Islet precursor cell (in vitro differentiated cells): ENCODE data around the gene KDM7A.

Experiments
- DNase-seq: peaks from one replicate; pipeline ENCODE4 v3.0.0-alpha.2; 2018

The KDM7A gene

DNA sequence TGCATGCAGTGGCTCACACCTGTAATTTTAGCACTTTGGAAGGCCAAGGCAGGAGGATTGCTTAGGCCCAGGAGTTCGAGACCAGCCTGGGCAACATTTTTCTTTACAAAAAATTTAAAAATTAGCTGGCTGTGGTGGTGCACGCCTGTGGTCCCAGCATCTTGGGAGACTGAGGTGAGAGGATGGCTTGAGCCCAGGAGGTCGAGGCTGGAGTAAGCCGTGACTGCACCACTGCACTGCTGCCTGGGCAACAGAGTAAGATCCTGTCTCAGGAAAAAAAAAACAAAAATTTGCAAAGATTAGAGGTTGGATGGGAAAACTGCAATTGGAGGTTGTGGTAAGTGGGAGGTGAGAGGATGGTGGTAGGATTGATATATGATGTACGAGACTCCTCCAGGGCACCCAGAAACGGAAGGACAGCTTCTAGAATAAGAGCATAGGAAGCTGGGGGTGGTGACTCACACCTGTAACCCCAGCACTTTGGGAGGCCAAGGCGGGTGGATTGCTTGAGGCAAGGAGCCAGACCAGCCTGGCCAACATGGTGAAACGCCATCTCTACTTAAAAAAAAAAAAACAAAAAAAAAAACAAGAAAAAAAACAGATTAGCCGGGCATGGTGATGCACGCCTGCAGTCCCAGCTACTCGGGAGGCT lies 94.9 kb downstream of the KDM7A start:
- no peak for DNase-seq

GRCh38 chr7:140080919-140081318 lies 95.9 kb downstream of the KDM7A start:
- no peak for DNase-seq

DNA sequence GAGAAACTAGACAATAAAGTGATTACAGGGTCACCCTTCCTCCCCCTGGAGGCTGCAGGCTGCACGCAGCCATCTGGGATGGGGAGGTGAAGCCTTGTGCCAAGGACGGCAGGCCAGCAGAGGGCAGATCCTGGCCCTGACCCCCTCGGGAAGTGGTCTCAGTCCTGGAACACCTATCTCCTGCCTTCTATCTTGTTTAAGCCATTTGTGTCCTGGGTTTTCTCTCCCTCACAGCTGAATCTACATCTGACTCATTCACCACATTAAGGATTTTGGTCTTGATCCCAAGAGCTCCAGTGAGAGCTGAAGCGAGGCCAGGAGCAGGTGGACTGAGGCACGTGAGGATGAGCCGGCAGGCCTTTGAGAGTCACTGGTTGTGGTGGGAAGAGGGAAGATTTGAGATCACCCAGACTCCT lies 97.7 kb downstream of the KDM7A start:
- DNase-seq, result peak; percentile 82

DNA sequence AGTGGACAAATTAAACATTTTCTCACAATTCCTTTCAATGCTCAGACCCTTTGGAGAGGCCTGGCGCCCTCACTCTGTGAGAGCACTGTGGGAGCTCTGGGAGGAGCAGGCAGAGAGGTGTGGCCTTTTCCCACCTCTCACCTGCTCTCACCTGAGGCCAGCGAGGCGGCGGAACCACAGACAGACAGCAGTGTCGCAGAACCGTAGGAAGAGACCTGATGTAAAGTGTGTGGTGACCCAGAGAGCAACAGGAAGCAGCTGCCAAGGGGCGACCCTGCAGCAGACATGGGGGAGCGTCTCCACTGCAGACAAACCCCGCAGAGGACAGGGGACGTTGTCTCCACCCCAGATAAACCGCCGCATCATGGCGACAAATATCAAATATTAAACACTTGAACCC lies 98.4 kb downstream of the KDM7A start:
- no peak for DNase-seq

GRCh38 chr7:140074780-140075179 lies 102.0 kb downstream of the KDM7A start:
- DNase-seq, result no peak

DNA sequence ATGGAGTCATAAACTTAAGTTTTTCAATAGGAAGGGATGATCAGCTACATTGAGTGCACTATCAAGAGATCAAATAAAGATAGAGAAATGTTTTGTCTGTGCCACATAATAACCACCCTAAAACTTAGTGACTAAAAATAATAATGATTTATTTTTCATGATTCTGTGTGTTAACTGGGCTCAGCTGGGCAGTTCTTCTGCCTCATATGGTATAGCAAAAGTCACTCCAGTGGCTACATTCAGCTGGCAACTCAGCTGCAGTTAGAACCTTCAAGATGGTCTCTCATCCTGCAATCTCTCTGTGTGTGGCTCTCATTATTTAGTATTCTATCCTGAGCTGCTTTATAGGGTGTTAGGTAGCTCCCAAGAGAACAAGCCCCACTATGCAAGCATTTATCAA lies 106.2 kb downstream of the KDM7A start:
- DNase-seq, result no peak

DNA sequence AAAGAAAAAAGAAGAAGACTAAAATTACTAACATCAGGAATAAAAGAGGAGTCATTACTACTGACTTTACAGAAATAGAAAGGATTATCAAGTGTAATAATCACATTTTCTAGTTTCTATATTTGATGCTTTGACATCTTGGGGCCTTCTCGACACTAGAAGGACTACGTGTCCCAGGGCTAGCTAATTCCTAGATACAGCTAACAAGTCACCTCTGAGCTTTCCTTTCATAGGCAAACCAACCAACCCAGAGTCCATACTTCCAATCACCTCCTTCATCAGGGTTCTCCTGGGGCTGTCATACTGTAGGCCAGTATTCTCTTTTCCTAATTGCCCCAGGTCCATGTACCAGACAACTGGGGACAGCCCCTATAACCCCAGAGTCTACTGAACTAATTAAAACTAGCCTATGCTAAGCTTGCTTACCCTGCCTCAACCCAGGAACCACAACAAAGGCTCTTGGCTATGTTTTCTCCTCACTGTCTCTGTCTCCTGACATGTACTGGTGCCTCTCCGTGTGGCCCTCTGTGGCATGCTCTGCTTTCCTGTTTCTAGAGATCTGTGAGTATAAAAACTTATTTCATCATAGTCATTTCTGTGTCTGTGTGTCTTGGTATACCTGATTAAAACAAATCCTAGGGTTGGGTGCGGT lies 107.4 kb downstream of the KDM7A start:
- no peak for DNase-seq

DNA sequence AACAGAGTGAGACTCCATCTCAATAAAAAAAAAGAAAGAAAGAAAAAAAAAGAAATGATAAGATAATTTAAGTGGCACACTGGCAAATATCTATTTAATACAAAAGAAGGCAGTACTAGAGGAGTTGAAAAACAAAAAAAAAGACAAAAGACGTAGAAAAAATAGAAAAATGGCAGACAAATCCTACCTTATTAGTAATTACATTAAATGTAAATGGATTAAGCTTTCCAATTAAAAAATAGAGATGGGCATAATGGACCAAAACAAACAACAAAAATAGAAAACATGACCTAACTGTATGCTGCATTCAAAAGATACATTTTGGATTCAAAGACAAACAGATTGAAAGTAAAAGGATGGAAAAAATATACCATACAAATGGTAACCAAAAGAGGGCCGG lies 108.8 kb downstream of the KDM7A start:
- no peak for DNase-seq

GRCh38 chr7:140067052-140067451 lies 109.7 kb downstream of the KDM7A start:
- no peak for DNase-seq

DNA sequence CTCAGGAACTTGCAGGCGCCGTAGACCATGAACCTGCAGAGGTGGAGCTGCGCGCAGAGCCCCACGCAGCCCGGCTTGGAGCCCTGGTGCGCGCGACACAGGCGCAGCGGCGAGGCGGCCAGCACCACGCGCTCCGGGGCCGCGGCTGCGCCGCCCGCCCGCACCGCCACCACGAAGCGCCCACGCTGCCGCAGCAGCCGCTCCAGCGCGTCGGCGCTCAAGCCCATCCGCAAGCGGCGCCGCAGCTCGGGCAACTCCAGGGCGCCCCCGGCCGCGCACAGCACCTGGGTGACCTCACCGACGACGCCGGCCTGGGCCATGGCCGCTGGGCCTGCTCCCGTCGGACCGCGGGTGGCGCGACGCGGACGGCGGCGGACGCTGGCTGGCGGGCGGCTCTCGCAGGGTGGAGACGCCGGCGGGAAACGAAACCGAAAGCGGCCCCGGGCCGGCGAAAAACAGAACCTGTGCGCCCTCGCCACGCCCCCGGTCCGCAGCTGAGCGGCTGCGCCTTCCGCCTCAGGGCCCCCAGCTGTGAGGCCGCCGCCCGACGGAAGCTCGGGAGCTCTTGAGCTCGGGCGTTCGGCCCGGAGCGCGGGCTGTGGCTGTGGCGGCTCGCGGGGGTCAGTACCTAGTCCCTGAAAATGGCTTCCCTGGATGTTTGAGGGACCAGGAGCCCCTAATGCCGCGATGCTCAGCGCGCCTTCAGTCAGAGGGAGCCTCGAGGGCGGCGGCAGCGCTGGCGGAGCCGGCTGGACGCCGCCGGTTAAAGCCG lies 114.1 kb downstream of the KDM7A start, which contains the start of gene PARP12:
Gene PARP12, minus strand, starts transcription at position 424 of the 772 bp plus-strand sequence. Its CDS starts 104 bp downstream, at position 320.
- peak; percentile 80 for DNase-seq

- no peak for DNase-seq
Measured at GRCh38 chr7:140062118-140062527, 114.7 kb downstream of the KDM7A start.

DNA sequence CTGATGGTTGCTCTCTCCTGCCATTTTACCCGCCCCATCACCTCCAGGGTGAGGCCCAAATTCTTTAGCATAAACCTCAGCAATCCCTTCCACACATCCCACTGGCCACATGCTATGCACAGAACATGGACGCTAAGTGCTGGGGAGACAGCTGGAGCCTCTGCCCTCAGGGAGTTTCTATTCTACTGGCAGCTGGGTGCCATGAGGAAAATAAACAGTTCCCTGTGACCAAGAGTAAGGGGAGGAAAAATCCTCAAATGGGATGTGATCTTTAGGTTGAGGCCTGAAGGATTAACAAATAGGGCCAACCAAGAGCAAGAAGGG lies 115.2 kb downstream of the KDM7A start:
- DNase-seq, result no peak

DNA sequence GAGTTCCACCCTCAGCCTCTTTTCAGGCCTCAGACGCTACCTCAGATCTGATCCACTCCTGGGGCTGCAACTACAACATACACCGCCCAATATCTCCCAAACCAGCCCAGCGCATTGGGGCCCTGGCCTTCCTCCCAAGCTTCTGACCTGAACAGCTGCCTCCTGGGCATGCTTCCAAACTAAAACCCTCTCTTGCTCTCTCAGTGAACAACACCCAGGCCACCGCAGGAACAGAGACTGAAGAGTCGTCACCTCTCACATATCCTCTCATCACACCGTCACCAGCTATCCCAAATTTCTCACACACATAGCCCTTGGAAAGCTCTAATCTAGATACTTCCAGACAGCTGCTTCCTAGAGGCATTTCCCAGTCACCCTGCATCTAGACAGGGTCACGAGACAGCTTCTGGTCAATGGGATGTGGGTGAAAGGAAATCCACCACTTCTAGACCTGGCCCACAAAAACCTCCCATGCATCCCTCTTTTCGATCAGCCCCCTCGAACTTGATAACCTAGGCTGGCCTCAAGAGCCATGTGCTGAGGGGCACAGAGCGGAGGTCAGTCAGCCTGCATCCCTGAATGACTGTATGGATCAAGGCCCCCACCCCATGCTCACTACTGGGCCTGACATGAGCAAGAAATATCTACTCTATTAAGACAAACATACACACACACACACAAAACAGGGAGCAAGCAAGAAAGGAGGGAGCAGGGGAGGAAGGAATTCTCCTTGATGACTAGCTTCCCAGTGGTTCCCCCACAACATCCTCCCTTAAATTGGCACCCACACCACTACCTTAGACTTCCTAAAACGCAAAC lies 115.8 kb downstream of the KDM7A start:
- no peak for DNase-seq

GRCh38 chr7:140060243-140060630 lies 116.5 kb downstream of the KDM7A start:
- no peak for DNase-seq

DNA sequence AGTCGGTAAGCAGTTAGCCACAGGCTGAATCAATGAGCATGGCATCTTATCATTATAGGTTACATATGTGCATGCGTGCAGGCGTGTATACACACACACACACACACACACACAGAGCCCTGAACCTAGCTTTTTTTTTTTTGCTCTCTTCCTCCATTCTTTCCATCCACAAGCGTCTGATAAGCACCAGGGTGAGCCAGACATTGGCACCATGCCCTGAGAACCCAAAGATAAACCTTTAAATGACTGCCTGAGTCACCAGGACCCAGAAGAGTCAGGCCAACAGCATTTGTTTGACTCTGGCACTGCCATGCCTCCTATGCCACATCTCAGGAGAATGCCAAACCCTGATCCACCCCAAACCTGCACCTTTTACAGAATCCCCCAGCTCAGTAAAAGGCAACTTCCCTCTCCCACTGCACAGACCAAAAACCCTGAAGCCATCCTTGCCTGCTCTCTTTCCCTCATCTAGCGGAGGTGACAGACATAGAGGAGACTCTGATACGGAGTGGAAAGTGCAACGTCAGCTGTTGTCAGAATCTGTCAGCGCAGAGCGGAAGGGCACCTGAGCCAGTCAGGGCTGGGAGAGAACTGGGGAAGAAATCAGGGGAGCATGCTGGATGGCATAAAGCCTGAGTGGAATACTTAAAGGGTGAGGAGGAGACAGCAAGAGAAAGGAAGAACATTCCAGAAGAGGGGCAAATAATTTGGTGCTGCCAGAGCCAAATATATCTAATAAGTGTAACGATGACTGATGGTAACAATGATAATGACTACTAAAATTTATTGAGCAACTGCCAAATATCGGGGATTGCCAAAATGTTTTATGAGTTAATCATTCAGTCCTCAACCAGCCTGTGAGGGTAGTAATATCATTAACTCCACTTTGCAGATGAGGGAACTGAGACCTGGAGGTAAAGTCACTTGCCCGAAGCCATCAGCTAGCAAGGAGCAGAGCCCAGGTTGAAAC lies 117.2 kb downstream of the KDM7A start:
- DNase-seq, result no peak

- no peak for DNase-seq
Measured at GRCh38 chr7:140058517-140058916, 118.3 kb downstream of the KDM7A start.

DNA sequence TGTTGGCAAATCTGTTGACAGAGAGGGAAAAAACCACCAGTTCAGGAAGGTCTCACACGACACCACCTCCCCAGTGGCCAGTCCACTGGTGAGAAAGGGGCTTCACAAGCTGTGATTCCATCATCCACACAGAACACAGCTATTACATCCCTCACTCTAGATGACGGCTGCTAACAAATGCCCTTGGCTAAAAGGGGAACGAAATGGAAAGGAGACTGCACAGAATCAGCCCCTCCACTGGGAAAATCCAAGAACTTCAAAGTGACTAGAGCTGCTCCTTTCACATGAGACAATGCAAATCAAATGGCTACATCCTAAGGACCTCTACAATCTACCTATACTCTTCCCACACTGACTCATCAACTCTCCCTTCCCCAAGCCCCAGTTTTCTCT lies 119.6 kb downstream of the KDM7A start:
- DNase-seq, result no peak

DNA sequence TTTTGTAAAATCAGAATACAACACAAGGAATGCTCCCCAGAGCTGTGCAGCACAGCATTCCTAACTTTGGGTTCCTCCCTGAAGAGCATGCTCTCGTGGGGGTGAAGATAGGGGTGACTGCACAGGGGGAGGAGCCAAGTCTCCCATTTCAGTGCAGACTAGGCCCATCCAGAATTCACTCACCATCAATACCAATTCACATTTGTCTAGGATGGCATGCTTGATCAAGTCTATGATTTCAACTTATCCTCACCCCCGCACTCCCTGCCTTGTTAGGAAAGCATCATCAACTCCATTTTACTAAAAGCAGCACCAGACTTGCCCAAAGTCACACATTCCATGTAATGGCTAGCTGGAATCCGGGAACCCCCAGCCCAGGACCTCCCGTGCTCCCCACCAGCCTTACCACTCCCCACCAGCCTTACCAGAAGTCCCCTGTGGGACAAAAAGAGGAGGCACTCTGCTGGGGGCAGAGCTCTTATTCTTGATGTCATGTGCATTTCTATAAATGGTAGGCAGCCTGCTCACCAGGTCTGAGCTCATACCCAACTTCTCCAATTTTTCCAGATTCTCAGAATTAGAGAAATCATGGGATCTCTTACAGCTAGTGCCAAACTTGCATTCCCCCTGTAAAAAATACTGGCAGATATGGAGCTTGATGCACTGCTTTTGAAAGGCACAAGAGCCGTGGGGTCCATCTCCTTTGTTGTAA lies 120.2 kb downstream of the KDM7A start:
- no peak for DNase-seq

DNA sequence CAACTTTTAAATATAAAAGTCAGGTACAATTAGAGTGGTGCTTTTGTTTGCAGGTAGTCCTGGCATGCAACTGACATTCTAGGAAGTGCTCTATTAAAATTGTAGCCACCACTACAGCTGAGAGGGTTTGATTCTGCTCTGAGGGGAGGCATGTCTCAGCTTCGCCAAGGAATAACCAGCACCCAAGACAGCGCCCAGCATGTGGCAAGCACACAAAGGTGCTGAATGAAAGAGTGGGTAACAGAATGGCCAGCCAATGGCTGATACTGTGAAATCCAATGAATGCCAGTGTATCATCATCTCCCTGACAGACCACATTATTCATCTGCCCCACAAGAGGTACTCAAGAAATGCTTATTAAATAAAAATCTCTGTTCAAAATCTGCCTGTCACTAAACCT lies 121.0 kb downstream of the KDM7A start:
- DNase-seq, result no peak

DNA sequence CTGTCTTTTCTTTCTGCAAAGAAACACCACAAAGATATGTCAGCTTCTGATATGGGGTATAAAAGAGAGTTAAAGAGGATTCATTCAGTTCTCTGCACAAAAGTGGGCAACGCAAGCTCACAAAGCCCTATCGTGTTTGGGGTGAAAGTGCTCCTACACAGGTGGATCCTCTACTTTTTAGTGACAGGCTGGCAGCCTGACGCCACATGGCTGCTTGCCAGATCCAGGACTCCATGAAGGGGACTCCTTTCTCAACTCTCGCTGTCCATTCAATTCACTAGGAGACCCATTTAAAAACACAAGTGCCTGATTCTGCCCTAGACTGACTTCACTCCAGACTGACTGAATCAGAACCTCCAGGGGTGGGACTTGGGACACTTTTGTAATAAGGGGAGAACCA lies 122.0 kb downstream of the KDM7A start:
- no peak for DNase-seq

- DNase-seq, result no peak
Measured at GRCh38 chr7:140053812-140054539, 122.8 kb downstream of the KDM7A start.
